Left lung (tissue), 10 donors: Measurements from ENCODE around the gene CIAO3. TPM values are rescaled to one million over a fixed set of nuclear protein-coding genes. Genes with fewer than 3 reads are reported as not detected.
A peak's percentile ranks its signal among the peaks of the same experiment; 100 is the strongest.

Experiments
- ATAC-seq: fragments of 200-7000 bp; cut with Tn5 transposase; one replicate; pipeline ENCODE4 v1.9.1; 2020; ENCODE audit warnings: moderate library complexity
- DNase-seq, 4 donors: peaks; one replicate each; pipeline ENCODE4 v3.0.0-alpha.2; 2013 to 2020
- H3K27ac ChIP-seq, 2 donors: fragments of 200-600 bp; sonication (generic) in 1 of 2; one replicate each; pipeline versions ENCODE4 v1.5.0 to v1.8.0; 2020 to 2021
- H3K27me3 ChIP-seq, 2 donors: fragments of 200-600 bp; sonication (generic) in 1 of 2; one replicate each; pipeline versions ENCODE4 v1.5.0 to v1.8.0; 2020 to 2021
- H3K36me3 ChIP-seq, 2 donors: fragments of 200-600 bp; sonication (generic) in 1 of 2; one replicate each; pipeline versions ENCODE4 v1.5.0 to v1.8.0; 2020 to 2021
- H3K4me1 ChIP-seq, 2 donors: fragments of 200-600 bp; one replicate each; pipeline ENCODE4 v1.8.0; 2021
- H3K4me3 ChIP-seq, 2 donors: fragments of 200-600 bp; sonication (generic) in 1 of 2; one replicate each; pipeline versions ENCODE4 v1.5.0 to v1.8.0; 2020 to 2021; ENCODE audit warnings: mild to moderate bottlenecking in 1 of 2
- H3K9me3 ChIP-seq, 2 donors: fragments of 200-600 bp; sonication (generic) in 1 of 2; one replicate each; pipeline versions ENCODE4 v1.5.0 to v1.8.0; 2020 to 2021
- intact Hi-C, 2 donors: fragments of 100-400 bp; cut with DNase I; formaldehyde crosslinking; loops; one replicate each; pipeline versions ENCODE4 v1.11.2 to v1.14.2; 2022
- polyA plus RNA-seq, 6 donors: library from polyadenylated mRNA; unstranded; fragments of 120-200 nt; gene quantifications; one replicate each; pipeline ENCODE4 v1.2.1, GENCODE V29; 2013; ENCODE audit not compliant: insufficient read length in 6 of 6
- total RNA-seq, 2 donors: library from RNA; stranded (reverse); fragmentation: NEBNext Ultra II Directional; extraction: Animal tissue kit (Norgen Biotek cat#: 25700); gene quantifications; one replicate each; pipeline ENCODE4 v1.2.1, GENCODE V29; 2021
- TF ChIP-seq, protein P1 (sequence below), 2 donors: fragments of 200-600 bp; sonication (generic) in 1 of 2; IDR thresholded peaks; one replicate each; pipeline versions ENCODE4 v1.5.0 to v1.8.0; 2021; ENCODE audit warnings: antibody characterized with exemption in 2 of 2
- donor health status: DM: no; HTN: yes; CAD: no.
- donor health status: DM: no; HTN: no; CAD: no.

The CIAO3 gene
- total and polyA plus RNA-seq, 8 donors: 17.2 to 28.2 (median 21.2) TPM

DNA sequence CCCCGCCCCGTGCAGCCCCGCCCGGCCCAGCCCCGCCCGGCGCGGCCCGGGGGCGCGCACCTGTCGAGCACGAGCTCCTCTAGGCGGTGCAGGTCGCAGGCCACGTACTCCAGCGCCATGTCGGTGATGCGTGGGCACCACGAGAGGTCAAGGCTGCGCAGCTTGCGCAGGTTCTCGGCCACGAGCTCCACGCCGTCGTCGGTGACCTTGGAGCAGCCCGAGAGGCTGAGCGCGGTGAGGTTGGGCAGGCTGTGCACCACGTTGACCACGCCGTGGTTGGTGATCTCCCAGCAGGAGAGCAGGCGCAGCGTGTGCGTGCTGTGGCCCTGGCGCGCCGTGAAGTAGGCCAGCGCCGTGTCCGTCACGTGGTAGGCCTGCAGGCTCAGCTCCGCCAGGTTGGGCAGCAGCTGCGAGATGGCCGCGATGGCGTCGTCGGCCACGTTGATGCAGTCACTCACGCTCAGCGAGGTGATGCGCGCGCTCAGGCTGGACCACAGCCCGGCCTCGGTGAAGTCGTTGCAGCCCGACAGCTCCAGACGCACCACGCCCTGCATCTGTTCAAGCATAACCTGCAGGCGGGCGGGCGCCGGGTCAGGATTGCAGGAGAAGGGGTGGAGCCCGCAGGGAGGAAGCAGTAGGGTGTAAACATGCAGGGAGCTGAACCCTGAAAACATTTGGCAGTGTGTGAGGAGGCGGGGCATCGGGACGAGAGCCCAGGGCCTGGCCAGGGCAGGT is 45.3 kb downstream of the CIAO3 start:
- H3K4me3 ChIP-seq: peak overlapping the region in 1 of 2 donors; percentile 36
- intact Hi-C loops: no loop called here

DNA sequence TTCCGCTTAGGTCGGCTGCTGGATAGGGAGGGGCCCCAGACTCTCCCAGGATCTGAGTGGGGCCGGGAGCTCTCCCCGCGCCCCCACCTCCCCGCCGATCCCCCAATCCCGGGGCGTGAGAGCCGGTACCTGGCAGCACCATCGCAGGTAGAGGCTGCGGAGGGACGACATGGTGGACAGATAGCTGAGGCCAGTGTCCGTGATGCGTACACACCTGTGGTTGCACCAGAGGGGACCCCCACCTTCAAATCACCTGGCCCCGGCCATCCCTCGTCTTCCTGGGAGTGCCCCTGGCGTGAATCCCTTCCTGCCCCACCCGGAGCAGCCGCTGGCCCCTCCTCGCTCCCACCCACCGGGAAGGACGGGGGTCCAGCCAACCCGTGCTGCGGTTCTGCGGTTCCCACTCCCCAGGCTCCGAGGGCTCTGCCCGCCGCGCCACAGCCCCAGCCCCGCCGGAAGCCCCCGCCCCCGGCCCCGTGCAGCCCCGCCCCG is 45.9 kb downstream of the CIAO3 start:
- no peak overlapping the region for H3K27ac ChIP-seq
- H3K27me3 ChIP-seq: peaks cover 47 to 89% of the 10 kb centered on the region in 2 donors

More for the DNA sequence above, 45.3 kb downstream of the CIAO3 start:
- H3K27ac ChIP-seq: no peak overlapping the region
- H3K4me1 ChIP-seq: peaks cover 11 to 26% of the 10 kb centered on the region in 2 donors
- H3K27me3 ChIP-seq: peaks cover 53 to 95% of the 10 kb centered on the region in 2 donors
- ATAC-seq (peak; percentile 53), DNase-seq (peak in 1 of 4 donors; percentile 41)
- H3K36me3 ChIP-seq: no peaks in the 10 kb centered on the region
- no peaks in the 10 kb centered on the region for H3K9me3 ChIP-seq
- TF ChIP-seq, protein P1, sequence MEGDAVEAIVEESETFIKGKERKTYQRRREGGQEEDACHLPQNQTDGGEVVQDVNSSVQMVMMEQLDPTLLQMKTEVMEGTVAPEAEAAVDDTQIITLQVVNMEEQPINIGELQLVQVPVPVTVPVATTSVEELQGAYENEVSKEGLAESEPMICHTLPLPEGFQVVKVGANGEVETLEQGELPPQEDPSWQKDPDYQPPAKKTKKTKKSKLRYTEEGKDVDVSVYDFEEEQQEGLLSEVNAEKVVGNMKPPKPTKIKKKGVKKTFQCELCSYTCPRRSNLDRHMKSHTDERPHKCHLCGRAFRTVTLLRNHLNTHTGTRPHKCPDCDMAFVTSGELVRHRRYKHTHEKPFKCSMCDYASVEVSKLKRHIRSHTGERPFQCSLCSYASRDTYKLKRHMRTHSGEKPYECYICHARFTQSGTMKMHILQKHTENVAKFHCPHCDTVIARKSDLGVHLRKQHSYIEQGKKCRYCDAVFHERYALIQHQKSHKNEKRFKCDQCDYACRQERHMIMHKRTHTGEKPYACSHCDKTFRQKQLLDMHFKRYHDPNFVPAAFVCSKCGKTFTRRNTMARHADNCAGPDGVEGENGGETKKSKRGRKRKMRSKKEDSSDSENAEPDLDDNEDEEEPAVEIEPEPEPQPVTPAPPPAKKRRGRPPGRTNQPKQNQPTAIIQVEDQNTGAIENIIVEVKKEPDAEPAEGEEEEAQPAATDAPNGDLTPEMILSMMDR (IDR thresholded peaks at IDR 0.05): no peak

DNA sequence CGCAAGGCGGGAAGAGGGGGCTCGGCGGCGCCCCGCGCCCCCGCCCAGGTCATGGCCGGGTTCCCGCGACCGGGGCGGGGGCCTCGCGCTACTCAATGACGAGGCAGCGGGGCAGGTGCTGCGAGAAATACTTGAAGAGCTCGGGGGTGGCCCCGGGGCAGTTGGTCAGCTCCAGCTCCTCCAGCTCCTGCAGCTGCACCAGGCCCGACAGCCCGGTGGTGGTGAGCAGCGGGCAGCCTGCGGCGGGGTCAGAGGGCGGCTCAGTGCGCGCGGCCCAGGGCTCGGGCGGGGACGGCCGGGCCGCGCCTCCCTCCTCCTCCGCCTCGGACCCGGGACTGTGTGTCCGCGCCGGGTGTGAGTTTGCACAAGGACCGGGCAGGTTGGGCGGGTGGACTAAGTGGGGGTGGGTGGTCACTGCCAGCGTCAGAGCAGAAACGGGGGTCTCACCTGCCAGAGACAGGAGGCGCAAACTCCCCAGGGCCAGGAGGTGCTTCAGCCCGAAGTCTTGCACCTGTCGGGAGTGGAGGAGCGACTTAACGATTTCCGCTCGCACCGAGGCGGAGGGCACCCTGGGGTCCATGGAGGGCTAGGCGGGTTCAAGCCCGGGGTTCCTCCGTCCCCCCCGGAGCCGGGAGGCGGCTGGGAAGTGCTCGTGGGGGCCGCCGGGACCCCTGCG is 46.5 kb downstream of the CIAO3 start:
- no peaks in the 10 kb centered on the region for H3K36me3 ChIP-seq
- intact Hi-C loops: no loop called here
- ATAC-seq (no peak), DNase-seq (no peak)
- no peak overlapping the region for H3K27ac ChIP-seq
- H3K4me1 ChIP-seq: peaks cover 16 to 33% of the 10 kb centered on the region in 2 donors
- no peaks in the 10 kb centered on the region for H3K9me3 ChIP-seq
- TF ChIP-seq, protein P1 (IDR thresholded peaks at IDR 0.05): no peak
- peaks cover 44 to 83% of the 10 kb centered on the region in 2 donors for H3K27me3 ChIP-seq
- H3K4me3 ChIP-seq: peak overlapping the region in 1 of 2 donors; percentile 36

More for the DNA sequence above, 45.9 kb downstream of the CIAO3 start:
- intact Hi-C loops: no loop called here
- H3K4me3 ChIP-seq: peak overlapping the region in 1 of 2 donors; percentile 36
- DNase-seq (no peak), ATAC-seq (no peak)
- H3K36me3 ChIP-seq: no peaks in the 10 kb centered on the region
- no peaks in the 10 kb centered on the region for H3K9me3 ChIP-seq
- TF ChIP-seq, protein P1 (IDR thresholded peaks at IDR 0.05): no peak
- H3K4me1 ChIP-seq: peaks cover 11 to 27% of the 10 kb centered on the region in 2 donors

DNA sequence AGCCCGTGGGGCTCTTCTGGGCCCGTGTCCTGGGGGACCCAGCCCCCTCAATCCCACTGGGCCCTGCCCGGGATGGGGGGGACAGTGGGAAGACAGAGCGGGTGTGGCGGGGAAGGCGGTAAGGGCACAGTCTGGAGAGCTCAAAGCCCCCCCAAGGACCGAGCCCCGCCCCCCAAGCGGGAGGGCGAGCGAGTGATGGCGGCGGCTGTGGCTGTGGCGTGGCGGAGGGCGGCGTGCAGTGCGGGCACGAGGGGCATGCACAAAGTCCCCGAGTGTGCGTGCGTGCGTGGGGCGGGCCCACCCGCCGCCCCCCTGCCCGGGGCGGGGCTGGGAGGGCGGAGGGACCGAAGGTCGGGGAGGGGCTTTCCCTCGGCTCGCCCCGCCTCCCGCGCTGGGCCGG is 47.0 kb downstream of the CIAO3 start:
- Histone ChIP-seq H3K27ac (no peak overlapping the region), H3K9me3 (no peaks in the 10 kb centered on the region), H3K27me3 (peaks cover 44 to 78% of the 10 kb centered on the region in 2 donors), H3K36me3 (no peaks in the 10 kb centered on the region), H3K4me3 (no peak overlapping the region), H3K4me1 (peaks cover 20 to 38% of the 10 kb centered on the region in 2 donors)
- ATAC-seq (no peak), DNase-seq (no peak)
- TF ChIP-seq, protein P1 (IDR thresholded peaks at IDR 0.05): no peak
- intact Hi-C loops: no loop called here

DNA sequence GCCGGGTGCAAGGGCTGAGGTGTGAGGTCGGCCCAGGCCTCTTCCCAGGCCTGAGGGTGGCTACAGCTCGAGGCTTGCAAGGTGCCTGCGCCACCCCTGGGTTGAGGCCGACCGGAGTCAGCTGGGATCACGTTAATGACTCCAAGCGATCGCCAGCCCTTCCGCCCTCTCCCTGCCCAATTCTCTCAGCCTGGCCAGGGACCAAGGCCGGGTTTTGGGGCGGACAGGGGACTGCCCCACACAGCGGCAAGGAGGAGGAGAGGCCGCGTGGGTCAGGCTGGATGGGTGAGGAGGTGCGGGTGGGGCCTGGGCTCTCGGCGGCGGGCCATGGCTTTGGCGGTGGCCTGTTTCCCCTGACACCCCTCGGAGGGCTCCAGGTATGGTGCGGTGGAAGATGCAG is 47.4 kb downstream of the CIAO3 start:
- Histone ChIP-seq H3K9me3 (no peaks in the 10 kb centered on the region), H3K27me3 (peaks cover 44 to 74% of the 10 kb centered on the region in 2 donors), H3K4me1 (peaks cover 20 to 42% of the 10 kb centered on the region in 2 donors), H3K27ac (no peak overlapping the region), H3K36me3 (no peaks in the 10 kb centered on the region), H3K4me3 (no peak overlapping the region)
- DNase-seq (no peak), ATAC-seq (no peak)
- intact Hi-C loops: no loop called here
- TF ChIP-seq, protein P1 (IDR thresholded peaks at IDR 0.05): no peak
